Loucy (cell line): ENCODE results near the gene MAST4.
A peak's percentile ranks its signal among the peaks of the same experiment; 100 is the strongest.

ENCODE experiments used
- H2AFZ ChIP-seq: fragments of 200-600 bp; sonication (generic); 2 replicates; pipeline ENCODE4 v1.6.0; 2016; ENCODE audit warnings: antibody characterized with exemption, mild to moderate bottlenecking, low read length, moderate library complexity
- H3F3A ChIP-seq: fragments of 200-600 bp; 2 replicates; pipeline ENCODE4 v1.6.0; 2016; ENCODE audit warnings: antibody characterized with exemption, low read depth, mild to moderate bottlenecking
- H3K27me3 ChIP-seq: fragments of 200-600 bp; sonication (generic); 2 replicates; pipeline ENCODE4 v1.6.1; 2014; ENCODE audit warnings: low read length, mild to moderate bottlenecking; ENCODE audit not compliant: insufficient read depth, poor library complexity, severe bottlenecking
- H3K36me3 ChIP-seq: fragments of 200-600 bp; sonication (generic); 2 replicates; pipeline ENCODE4 v1.6.1; 2016; ENCODE audit warnings: low read length; ENCODE audit not compliant: insufficient read depth
- H3K4me1 ChIP-seq: fragments of 200-600 bp; sonication (generic); 2 replicates; pipeline ENCODE4 v1.5.1; 2014; ENCODE audit warnings: low read length, mild to moderate bottlenecking; ENCODE audit not compliant: insufficient read depth, poor library complexity, severe bottlenecking
- H3K4me2 ChIP-seq: fragments of 200-600 bp; sonication (generic); 2 replicates; pipeline ENCODE4 v1.6.0; 2014; ENCODE audit warnings: antibody characterized with exemption, low read length, low read depth, mild to moderate bottlenecking; ENCODE audit not compliant: poor library complexity, severe bottlenecking
- H3K4me3 ChIP-seq: fragments of 200-600 bp; sonication (generic); 2 replicates; pipeline ENCODE4 v1.5.1; 2014; ENCODE audit warnings: low read length, mild to moderate bottlenecking, mixed read lengths; ENCODE audit not compliant: poor library complexity, severe bottlenecking
- H3K79me2 ChIP-seq: fragments of 200-600 bp; sonication (generic); 2 replicates; pipeline ENCODE4 v1.6.1; 2014; ENCODE audit warnings: low read length; ENCODE audit not compliant: insufficient read depth
- H3K9ac ChIP-seq: fragments of 200-600 bp; sonication (generic); 2 replicates; pipeline ENCODE4 v1.6.0; 2014; ENCODE audit warnings: mild to moderate bottlenecking, low read depth, low read length, moderate library complexity; ENCODE audit not compliant: poor library complexity, severe bottlenecking
- H3K9me2 ChIP-seq: fragments of 200-600 bp; sonication (generic); replicated peaks from 2 replicates; pipeline ENCODE4 v1.6.1; 2016; ENCODE audit warnings: low read depth, low read length, mixed read lengths
- H3K9me3 ChIP-seq: fragments of 200-600 bp; sonication (generic); 2 replicates; pipeline ENCODE4 v1.6.1; 2014; ENCODE audit warnings: mild to moderate bottlenecking, antibody characterized with exemption, low read length, low read depth; ENCODE audit not compliant: insufficient read depth
- H4K20me1 ChIP-seq: fragments of 200-600 bp; sonication (generic); 2 replicates; pipeline ENCODE4 v1.6.0; 2014; ENCODE audit warnings: antibody characterized with exemption, low read length, mild to moderate bottlenecking; ENCODE audit not compliant: insufficient read depth, poor library complexity, severe bottlenecking
- EZH2phosphoT487 ChIP-seq: fragments of 200-600 bp; IDR thresholded peaks from 2 replicates; pipeline ENCODE4 v1.6.1; 2018; ENCODE audit warnings: antibody characterized with exemption, mild to moderate bottlenecking, moderate library complexity, borderline replicate concordance
- TF ChIP-seq, protein P1 (sequence below): fragments of 200-600 bp; sonication (generic); conservative IDR thresholded peaks from 2 replicates; pipeline ENCODE4 v1.5.1; 2014; ENCODE audit warnings: mild to moderate bottlenecking, antibody characterized with exemption, low read length

Gene MAST4

DNA sequence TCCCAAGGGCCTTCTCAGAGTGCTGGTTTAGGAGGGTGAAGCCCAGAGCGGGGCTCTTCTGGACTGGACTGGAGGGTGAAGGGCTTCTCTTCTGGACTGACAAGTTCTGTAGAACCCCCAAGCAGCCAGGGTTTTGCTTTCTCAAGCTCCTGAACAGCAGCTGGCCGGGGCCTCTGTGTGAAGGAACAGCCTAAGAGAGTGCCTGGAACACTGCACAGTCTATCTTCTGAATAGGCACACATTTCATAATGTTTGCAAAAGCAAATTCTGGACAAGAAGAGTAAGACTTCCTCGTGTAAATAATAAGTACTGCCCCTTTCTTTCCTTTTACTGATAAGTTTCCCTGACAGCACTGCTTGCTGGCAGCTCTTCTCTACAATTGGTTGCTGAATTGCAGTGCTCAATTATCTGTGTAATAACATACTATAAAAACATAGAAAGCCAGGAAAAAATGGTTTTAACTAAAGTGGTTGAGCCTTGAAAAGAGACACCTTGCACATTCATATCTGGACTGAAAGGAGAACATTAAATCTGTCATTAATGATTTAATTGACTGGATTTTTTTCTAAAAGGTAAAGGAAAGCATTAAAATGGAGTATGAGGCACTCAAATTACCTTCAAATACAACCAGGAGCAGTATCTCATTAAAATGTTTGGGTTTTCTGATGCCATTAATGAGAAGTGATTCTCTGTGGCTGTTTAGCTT is 20.5 kb downstream of the MAST4 start:
- H3K4me1 ChIP-seq, result no peaks in the 10 kb centered on the region
- H3K4me3 ChIP-seq, result no peak overlapping the region
- H3K4me2 ChIP-seq, result no peak overlapping the region
- H3K9me2 ChIP-seq, result no peaks in the 10 kb centered on the region
- no peaks in the 10 kb centered on the region for H3K9me3 ChIP-seq
- no peak overlapping the region for H2AFZ ChIP-seq
- H3K27me3 ChIP-seq, result no peaks in the 10 kb centered on the region
- TF ChIP-seq, protein P1, sequence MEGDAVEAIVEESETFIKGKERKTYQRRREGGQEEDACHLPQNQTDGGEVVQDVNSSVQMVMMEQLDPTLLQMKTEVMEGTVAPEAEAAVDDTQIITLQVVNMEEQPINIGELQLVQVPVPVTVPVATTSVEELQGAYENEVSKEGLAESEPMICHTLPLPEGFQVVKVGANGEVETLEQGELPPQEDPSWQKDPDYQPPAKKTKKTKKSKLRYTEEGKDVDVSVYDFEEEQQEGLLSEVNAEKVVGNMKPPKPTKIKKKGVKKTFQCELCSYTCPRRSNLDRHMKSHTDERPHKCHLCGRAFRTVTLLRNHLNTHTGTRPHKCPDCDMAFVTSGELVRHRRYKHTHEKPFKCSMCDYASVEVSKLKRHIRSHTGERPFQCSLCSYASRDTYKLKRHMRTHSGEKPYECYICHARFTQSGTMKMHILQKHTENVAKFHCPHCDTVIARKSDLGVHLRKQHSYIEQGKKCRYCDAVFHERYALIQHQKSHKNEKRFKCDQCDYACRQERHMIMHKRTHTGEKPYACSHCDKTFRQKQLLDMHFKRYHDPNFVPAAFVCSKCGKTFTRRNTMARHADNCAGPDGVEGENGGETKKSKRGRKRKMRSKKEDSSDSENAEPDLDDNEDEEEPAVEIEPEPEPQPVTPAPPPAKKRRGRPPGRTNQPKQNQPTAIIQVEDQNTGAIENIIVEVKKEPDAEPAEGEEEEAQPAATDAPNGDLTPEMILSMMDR, result no peak
- TF ChIP-seq EZH2phosphoT487, result no peak
- no peaks in the 10 kb centered on the region for H4K20me1 ChIP-seq
- H3K79me2 ChIP-seq, result no peaks in the 10 kb centered on the region
- H3F3A ChIP-seq, result no peaks in the 10 kb centered on the region
- no peak overlapping the region for H3K9ac ChIP-seq
- H3K36me3 ChIP-seq, result no peaks in the 10 kb centered on the region

DNA sequence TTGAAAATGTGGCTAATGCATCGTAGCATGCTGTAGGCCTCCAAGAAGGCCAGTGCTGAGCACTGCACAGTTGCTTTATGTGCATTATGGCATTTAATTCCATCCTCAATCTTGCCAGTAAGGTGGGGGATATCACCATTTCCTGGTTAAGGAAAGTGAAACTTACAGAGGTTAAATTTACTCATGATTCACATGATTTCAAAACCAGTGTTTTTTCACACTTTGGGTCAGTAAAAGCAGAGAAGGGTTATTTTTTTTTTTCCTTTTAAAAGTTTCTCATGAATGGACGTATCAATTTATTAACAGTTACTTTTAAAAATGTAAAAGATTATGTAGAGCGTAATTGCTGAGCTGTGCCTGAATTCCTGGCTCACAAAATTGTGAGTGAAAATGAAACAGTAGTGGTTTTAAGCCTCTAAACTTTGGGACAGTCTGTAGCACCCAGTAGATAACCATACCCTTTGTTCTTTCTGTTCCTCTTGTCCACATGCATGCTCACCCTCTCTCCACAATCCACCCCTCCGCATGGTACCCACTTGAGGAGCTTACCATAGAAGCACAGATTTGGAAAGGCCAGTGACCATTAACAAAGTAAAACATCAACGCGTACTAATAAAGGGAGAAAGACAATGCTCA is 21.2 kb downstream of the MAST4 start:
- peak overlapping the region; percentile 14; the same call in 1 of the 2 replicates for H2AFZ ChIP-seq

DNA sequence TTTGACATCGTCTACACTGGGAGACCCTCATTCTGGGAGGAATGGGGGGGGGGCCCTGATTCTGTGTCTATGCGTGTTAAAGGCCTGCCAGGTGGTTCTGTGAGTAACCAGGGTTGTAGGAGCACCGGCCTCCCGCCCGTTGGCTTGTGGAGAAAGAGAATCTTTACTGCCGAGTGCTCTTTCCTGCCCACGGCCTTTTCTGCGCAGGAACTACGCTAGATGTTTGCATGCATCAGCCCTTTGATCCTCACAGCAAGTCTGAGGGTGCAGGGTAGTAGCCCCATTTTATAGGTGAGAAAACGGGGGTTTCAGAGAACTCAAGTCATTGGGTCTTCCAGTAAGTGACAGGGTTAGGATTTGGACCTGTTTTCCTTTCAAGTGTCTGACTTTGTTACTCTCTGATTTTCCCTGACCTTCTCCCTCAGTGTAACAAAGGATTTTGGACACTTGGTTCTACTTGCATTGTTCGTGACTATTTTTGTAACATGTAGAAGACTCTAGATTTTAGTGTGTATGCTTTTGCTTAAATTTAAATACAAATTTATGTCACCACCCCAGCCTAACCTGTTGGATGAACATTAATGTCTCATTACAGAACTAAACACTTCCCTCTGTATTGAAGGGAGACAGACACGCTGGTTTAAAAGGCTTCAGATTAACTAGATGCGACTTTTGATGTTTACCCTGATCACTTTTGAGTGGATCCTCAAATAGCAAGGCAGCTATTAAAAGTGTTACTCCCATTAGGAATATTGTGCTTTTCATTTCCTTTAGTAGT is 22.0 kb downstream of the MAST4 start:
- TF ChIP-seq, protein P1, result no peak
- no peak for TF ChIP-seq EZH2phosphoT487

More for the DNA sequence above, 21.2 kb downstream of the MAST4 start:
- TF ChIP-seq EZH2phosphoT487, result no peak
- TF ChIP-seq, protein P1, result no peak
- Histone ChIP-seq H3K9me2 (no peaks in the 10 kb centered on the region), H3K4me1 (no peaks in the 10 kb centered on the region), H3K4me2 (no peak overlapping the region), H3K9ac (no peak overlapping the region), H4K20me1 (no peaks in the 10 kb centered on the region), H3K27me3 (no peaks in the 10 kb centered on the region), H3K36me3 (no peaks in the 10 kb centered on the region), H3K79me2 (no peaks in the 10 kb centered on the region), H3K4me3 (no peak overlapping the region), H3K9me3 (no peaks in the 10 kb centered on the region), H3F3A (no peaks in the 10 kb centered on the region)

More for the DNA sequence above, 22.0 kb downstream of the MAST4 start:
- Histone ChIP-seq H4K20me1 (no peaks in the 10 kb centered on the region), H3K9me3 (no peaks in the 10 kb centered on the region), H3K9ac (no peak overlapping the region), H3K79me2 (no peaks in the 10 kb centered on the region), H3K36me3 (no peaks in the 10 kb centered on the region), H3K4me2 (no peak overlapping the region), H3K4me3 (no peak overlapping the region), H3K27me3 (no peaks in the 10 kb centered on the region), H3F3A (no peaks in the 10 kb centered on the region), H3K4me1 (no peaks in the 10 kb centered on the region), H3K9me2 (no peaks in the 10 kb centered on the region), H2AFZ (no peak overlapping the region)
